ENCODE data around the gene RSPH10B. TPM values are rescaled to one million over a fixed set of nuclear protein-coding genes. Genes with fewer than 3 reads are reported as not detected.
A peak's percentile ranks its signal among the peaks of the same experiment; 100 is the strongest.
"Not testable (repeated sequence)": the region's sequence is repeated elsewhere in the genome, so short reads cannot be mapped to it uniquely, and the experiment has no call there.

Gene RSPH10B
- total RNA-seq, 2 experiments from 2014 or later, result 0.53 TPM; not detected in 1

DNA sequence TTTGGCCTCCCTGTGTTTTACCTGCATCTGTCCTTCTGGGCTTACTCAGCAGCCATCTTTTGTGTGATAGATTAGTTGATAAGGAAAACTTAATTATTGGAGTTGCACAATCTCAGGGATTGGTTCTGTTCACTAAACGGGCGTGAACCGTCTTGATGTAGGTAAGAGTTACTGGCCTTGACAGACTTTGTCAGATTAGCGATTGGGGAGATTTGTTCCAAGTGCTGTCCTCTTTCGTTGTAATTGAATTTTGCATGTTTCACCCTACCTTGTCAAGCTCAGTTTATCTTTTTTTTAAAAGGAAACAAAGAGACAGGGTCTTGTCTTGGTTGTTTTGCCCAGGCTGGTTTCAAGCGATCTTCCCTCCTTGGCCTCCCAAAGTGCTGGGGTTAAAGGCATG lies 67.5 kb downstream of the RSPH10B start:
- POLR2A ChIA-PET, result not testable (repeated sequence)

DNA sequence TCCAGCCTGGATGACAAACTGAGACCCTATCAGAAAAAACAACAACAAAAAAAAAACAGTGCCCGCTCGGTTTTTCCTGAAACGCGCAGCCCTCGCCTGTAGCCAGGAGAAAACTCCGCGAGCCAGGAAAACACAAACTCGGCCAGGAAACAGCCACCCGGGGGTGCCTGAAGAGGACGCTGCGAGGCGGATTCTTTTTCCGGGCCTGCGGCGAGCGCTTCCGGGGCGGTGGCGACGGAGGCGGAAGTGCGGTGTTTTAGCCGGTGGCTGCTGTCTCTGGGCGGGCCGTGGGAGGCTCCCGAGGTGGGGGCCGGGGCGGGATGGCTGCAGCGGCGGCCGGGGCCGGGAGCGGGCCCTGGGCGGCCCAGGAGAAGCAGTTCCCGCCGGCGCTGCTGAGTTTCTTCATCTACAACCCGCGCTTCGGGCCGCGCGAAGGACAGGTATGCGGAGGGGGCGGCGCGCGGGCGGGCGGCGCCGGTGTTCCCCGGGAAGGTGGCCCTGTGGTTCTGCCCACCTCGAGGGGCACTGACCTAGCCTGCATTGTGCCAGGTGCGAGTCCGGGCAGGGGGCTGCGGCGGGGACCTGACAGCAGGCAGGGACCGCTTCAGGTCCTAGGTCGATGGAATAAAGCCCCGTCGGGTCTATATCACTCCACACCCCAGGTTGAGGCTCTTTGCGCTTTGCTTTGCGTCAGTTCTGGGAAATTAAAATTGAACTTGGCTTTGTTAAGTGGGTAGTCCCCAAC lies 71.8 kb downstream of the RSPH10B start, which contains the start of gene CCZ1:
Gene CCZ1 (plus strand): TSS at position 254 of the 745 bp plus-strand sequence. CDS start 67 bp downstream, at position 321.
- H3K36me3 Mint-ChIP-seq, H3K27me3 Mint-ChIP-seq, H3K4me1 Mint-ChIP-seq, POLR2A ChIA-PET, H3K9me3 Mint-ChIP-seq: not testable (repeated sequence)
- Mint-ChIP-seq H3K27ac (peak within 1 kb of the TSS; percentile 89), H3K4me3 (peak within 1 kb of the TSS; percentile 85)
- ATAC-seq (ENCODE audit: low read depth), result peak; percentile 92
- peak; percentile 83 for DNase-seq

More for the DNA sequence above, 67.5 kb downstream of the RSPH10B start:
- not testable (repeated sequence) for H3K4me3 Mint-ChIP-seq; H3K27me3 Mint-ChIP-seq; H3K9me3 Mint-ChIP-seq; H3K27ac Mint-ChIP-seq; H3K4me1 Mint-ChIP-seq; ATAC-seq (ENCODE audit: low read depth); DNase-seq; H3K36me3 Mint-ChIP-seq

DNA sequence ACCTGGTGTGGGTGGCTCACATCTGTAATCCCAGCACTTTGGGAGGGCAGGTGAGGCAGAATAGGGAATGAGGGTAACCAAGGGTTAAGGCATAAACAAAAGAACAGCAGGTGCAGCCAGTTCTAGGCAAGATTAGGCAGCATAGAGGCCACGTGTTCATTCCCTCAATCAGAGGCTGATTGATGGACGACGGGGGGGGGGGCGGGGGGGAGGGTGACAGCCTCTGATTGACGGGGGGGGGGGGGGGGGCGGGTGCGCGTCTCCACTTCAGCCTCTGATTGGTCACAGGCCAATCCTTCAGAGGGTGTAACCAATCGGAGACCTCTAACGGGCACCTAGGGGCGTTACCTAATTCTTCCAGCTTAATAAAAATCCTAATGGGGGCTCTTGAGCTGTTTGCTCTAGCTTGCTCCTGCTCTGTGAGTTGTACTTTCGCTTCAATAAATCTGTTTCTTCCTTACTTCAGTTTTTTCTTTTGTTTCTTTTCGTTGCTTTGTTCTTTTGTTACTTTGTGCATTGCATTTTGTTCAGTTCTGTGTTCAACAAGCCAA lies 73.0 kb downstream of the RSPH10B start:
- Mint-ChIP-seq H3K4me3 (peak overlapping the region; percentile 73), H3K27ac (peak overlapping the region; percentile 72)
- H3K9me3 Mint-ChIP-seq; H3K36me3 Mint-ChIP-seq; H3K4me1 Mint-ChIP-seq; POLR2A ChIA-PET; DNase-seq; ATAC-seq (ENCODE audit: low read depth); H3K27me3 Mint-ChIP-seq: not testable (repeated sequence)

GRCh38 chr7:5892498-5892897 lies 78.0 kb downstream of the RSPH10B start:
- DNase-seq, result no peak
- Mint-ChIP-seq H3K27ac (no peak overlapping the region), H3K36me3 (no peaks in the 10 kb centered on the region), H3K4me3 (no peak overlapping the region), H3K9me3 (no peaks in the 10 kb centered on the region), H3K4me1 (no peaks in the 10 kb centered on the region), H3K27me3 (no peaks in the 10 kb centered on the region)
- POLR2A ChIA-PET, result no interaction called here
- ATAC-seq (ENCODE audit: low read depth), result no peak

- ATAC-seq (ENCODE audit: low read depth); H3K36me3 Mint-ChIP-seq; H3K9me3 Mint-ChIP-seq; H3K27me3 Mint-ChIP-seq; H3K4me1 Mint-ChIP-seq; H3K27ac Mint-ChIP-seq; POLR2A ChIA-PET; DNase-seq; H3K4me3 Mint-ChIP-seq: not testable (repeated sequence)
Observed at GRCh38 chr7:5890244-5890643, 80.2 kb downstream of the RSPH10B start.

DNA sequence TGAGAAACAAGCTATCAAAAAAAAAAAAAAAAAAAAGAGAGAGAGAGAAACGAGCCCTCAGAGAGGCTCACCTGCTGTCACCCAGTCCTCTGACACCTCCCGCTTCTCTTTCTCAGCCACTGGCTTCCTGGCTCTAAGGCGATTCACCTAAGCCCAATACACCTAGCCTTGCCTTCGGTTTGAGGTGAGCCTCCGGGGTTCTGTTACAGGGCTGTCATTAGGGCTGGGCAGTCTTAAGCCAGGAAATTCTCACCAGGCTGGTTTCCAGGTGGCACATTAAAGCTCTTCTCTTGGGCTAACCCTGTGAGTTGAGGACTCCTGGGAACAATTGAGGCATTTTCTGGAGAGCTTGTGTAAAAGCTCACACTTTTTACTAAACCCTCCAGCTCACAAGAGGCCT lies 82.5 kb downstream of the RSPH10B start:
- ATAC-seq (ENCODE audit: low read depth); H3K27me3 Mint-ChIP-seq; H3K4me1 Mint-ChIP-seq; H3K4me3 Mint-ChIP-seq; POLR2A ChIA-PET; H3K27ac Mint-ChIP-seq; H3K9me3 Mint-ChIP-seq; DNase-seq; H3K36me3 Mint-ChIP-seq: not testable (repeated sequence)

GRCh38 chr7:5884431-5884830 lies 86.1 kb downstream of the RSPH10B start:
- H3K4me3 Mint-ChIP-seq; POLR2A ChIA-PET; H3K36me3 Mint-ChIP-seq; ATAC-seq (ENCODE audit: low read depth); H3K27ac Mint-ChIP-seq; H3K4me1 Mint-ChIP-seq; DNase-seq; H3K9me3 Mint-ChIP-seq; H3K27me3 Mint-ChIP-seq: not testable (repeated sequence)

DNA sequence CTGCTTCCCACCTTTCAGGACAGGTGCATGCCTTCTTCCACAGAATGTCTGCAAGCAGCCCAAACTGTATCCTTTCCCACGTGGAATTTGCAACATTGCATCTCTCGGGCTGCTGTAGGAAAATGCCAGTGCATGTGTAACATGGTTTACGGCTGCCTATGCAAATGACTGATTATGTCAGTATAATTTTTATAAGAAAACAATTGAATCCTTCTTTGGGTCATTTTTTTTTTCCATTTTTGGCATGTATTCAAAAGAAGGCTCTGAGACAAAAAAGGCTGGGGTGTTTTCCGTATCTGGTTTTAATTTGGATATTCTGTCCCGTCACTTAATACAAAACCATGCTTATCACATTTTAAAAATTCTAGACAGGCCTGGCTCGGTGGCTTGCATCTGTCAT lies 90.4 kb downstream of the RSPH10B start:
- DNase-seq; H3K27ac Mint-ChIP-seq; H3K4me1 Mint-ChIP-seq; H3K9me3 Mint-ChIP-seq; H3K27me3 Mint-ChIP-seq; ATAC-seq (ENCODE audit: low read depth); H3K36me3 Mint-ChIP-seq; POLR2A ChIA-PET; H3K4me3 Mint-ChIP-seq: not testable (repeated sequence)

GRCh38 chr7:5879591-5879990 lies 90.9 kb downstream of the RSPH10B start:
- POLR2A ChIA-PET; H3K27ac Mint-ChIP-seq; H3K4me1 Mint-ChIP-seq; H3K27me3 Mint-ChIP-seq; H3K9me3 Mint-ChIP-seq; ATAC-seq (ENCODE audit: low read depth); H3K36me3 Mint-ChIP-seq; DNase-seq; H3K4me3 Mint-ChIP-seq: not testable (repeated sequence)

Other genes with a start within 250 kb of the RSPH10B start
- gene RNF216, start 189.0 kb downstream of the RSPH10B start, total RNA-seq, result 10 to 100 TPM; 50.0 to 55.0 TPM
- gene OCM, start 89.9 kb downstream of the RSPH10B start, total RNA-seq, result 1 to 10 TPM; 1.9 to 2.6 TPM
- gene CCZ1, start 72.0 kb downstream of the RSPH10B start, total RNA-seq, result 10 to 100 TPM; 74.2 to 76.1 TPM
- 10 to 100 TPM; 21.1 to 24.1 TPM for gene PMS2, start 38.4 kb upstream of the RSPH10B start, total RNA-seq
- gene AIMP2, start 38.6 kb upstream of the RSPH10B start, total RNA-seq, result 10 to 100 TPM; 21.4 to 23.8 TPM
- not detected for gene ANKRD61, start 60.7 kb upstream of the RSPH10B start, total RNA-seq
- gene EIF2AK1, start 88.5 kb upstream of the RSPH10B start, total RNA-seq, result 100 to 1,000 TPM in 1 of 2 experiments, 10 to 100 TPM in 1; 96.4 to 113 TPM
- gene USP42, start 134.3 kb upstream of the RSPH10B start, total RNA-seq, result 10 to 100 TPM; 14.7 to 16.2 TPM